DND-41 (cell line): ENCODE measurements around the gene SRSF5.

Experiments used
- ATAC-seq: fragments of 200-7000 bp; cut with Tn5 transposase; 3 replicates; pipeline ENCODE4 v1.9.1; 2021; ENCODE audit warnings: low read depth; ENCODE audit not compliant: insufficient read depth
- DNase-seq: peaks from one replicate; pipeline ENCODE4 v3.0.0-alpha.2; 2020
- H2AFZ ChIP-seq: 2 replicates; pipeline ENCODE4 v1.6.0; 2012; ENCODE audit warnings: low read depth, low read length
- H3K27ac ChIP-seq: 2 replicates; pipeline ENCODE4 v1.5.1; 2012; ENCODE audit warnings: low read length, inconsistent platforms
- H3K27me3 ChIP-seq: fragments of 200-600 bp; sonication (generic); 2 replicates; pipeline ENCODE4 v1.6.0; 2012; ENCODE audit warnings: low read length, mild to moderate bottlenecking, inconsistent platforms; ENCODE audit not compliant: insufficient read depth, poor library complexity
- H3K36me3 ChIP-seq: 2 replicates; pipeline ENCODE4 v1.5.1; 2012; ENCODE audit warnings: low read length, inconsistent platforms; ENCODE audit not compliant: insufficient read depth
- H3K4me1 ChIP-seq: 2 replicates; pipeline ENCODE4 v1.5.1; 2012; ENCODE audit warnings: mild to moderate bottlenecking, low read length; ENCODE audit not compliant: insufficient read depth
- H3K4me2 ChIP-seq: 2 replicates; pipeline ENCODE4 v1.6.0; 2012; ENCODE audit warnings: mild to moderate bottlenecking, moderate library complexity, low read length, inconsistent platforms; ENCODE audit not compliant: insufficient read depth
- H3K4me3 ChIP-seq, 2 experiments: fragments of 200-600 bp in 1 of 2; shearing (Covaris generic) in 1 of 2; 2 replicates each; pipeline ENCODE4 v1.5.1; 2012 to 2016; ENCODE audit warnings: inconsistent platforms in 2 of 2, low read length in 2 of 2, mild to moderate bottlenecking in 2 of 2, low read depth in 1 of 2, moderate library complexity in 1 of 2
- H3K79me2 ChIP-seq: 2 replicates; pipeline ENCODE4 v1.6.0; 2012; ENCODE audit warnings: low read length, inconsistent platforms; ENCODE audit not compliant: insufficient read depth
- H3K9ac ChIP-seq: 2 replicates; pipeline ENCODE4 v1.6.0; 2012; ENCODE audit warnings: low read depth, mild to moderate bottlenecking, inconsistent platforms, low read length, moderate library complexity
- H3K9me3 ChIP-seq: 2 replicates; pipeline ENCODE4 v1.5.1; 2012; ENCODE audit warnings: low read length, moderate library complexity, mild to moderate bottlenecking, inconsistent platforms; ENCODE audit not compliant: insufficient read depth, severe bottlenecking
- H4K20me1 ChIP-seq: 2 replicates; pipeline ENCODE4 v1.6.0; 2012; ENCODE audit warnings: low read length; ENCODE audit not compliant: insufficient read depth
- CTCF ChIP-seq: IDR thresholded peaks from 2 replicates; pipeline ENCODE4 v1.5.1; 2012; ENCODE audit warnings: borderline replicate concordance, low read length, moderate library complexity, mild to moderate bottlenecking; ENCODE audit not compliant: poor library complexity, severe bottlenecking; ENCODE audit errors: extremely low read depth
- EZH2 ChIP-seq: IDR thresholded peaks from 3 replicates; pipeline ENCODE4 v1.6.1; 2012; ENCODE audit warnings: borderline replicate concordance, low read depth, mild to moderate bottlenecking, moderate library complexity, low read length, inconsistent platforms; ENCODE audit not compliant: severe bottlenecking

Gene SRSF5

DNA sequence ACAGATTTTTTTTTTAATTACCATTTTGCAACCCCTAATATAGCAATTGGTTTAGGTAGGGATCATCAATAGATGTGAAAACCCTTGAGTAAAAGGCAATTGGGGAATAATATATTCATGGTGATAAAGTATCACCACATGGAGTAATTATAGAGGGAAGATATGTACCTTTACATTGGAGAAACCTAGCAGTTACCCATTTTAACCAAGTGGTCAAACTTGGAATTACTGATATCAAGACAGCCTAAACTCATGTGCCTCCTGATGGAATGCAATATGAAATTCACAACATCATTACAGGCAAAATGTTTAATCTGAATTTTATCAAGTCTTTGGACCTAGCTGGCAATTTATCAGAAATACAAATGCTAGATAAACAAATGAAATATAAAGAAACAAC is 36.8 kb downstream of the SRSF5 start:
- Histone ChIP-seq H3K36me3 (no peaks in the 10 kb centered on the region), H2AFZ (no peak overlapping the region), H3K4me3 (no peak overlapping the region), H3K27ac (no peak overlapping the region), H3K79me2 (no peaks in the 10 kb centered on the region), H3K4me1 (no peaks in the 10 kb centered on the region), H4K20me1 (no peaks in the 10 kb centered on the region), H3K4me2 (no peak overlapping the region), H3K9ac (no peak overlapping the region), H3K9me3 (no peaks in the 10 kb centered on the region), H3K27me3 (peaks cover 3% of the 10 kb centered on the region)
- DNase-seq (no peak), ATAC-seq (no peak)
- TF ChIP-seq EZH2 = no peak
- TF ChIP-seq CTCF = no peak

GRCh38 chr14:69804902-69805301 is 38.0 kb downstream of the SRSF5 start:
- H3K27ac ChIP-seq = no peak overlapping the region
- H2AFZ ChIP-seq = no peak overlapping the region
- H4K20me1 ChIP-seq = no peaks in the 10 kb centered on the region
- H3K79me2 ChIP-seq = no peaks in the 10 kb centered on the region
- no peaks in the 10 kb centered on the region for H3K4me1 ChIP-seq
- peaks cover 3% of the 10 kb centered on the region for H3K27me3 ChIP-seq
- H3K9ac ChIP-seq = no peak overlapping the region
- H3K4me2 ChIP-seq = no peak overlapping the region
- ATAC-seq = no peak
- no peaks in the 10 kb centered on the region for H3K9me3 ChIP-seq
- DNase-seq = no peak
- no peak for TF ChIP-seq EZH2
- no peak for TF ChIP-seq CTCF
- no peak overlapping the region for H3K4me3 ChIP-seq
- H3K36me3 ChIP-seq = no peaks in the 10 kb centered on the region

- Histone ChIP-seq H3K36me3 (no peaks in the 10 kb centered on the region), H3K4me3 (no peak overlapping the region), H2AFZ (no peak overlapping the region), H4K20me1 (no peaks in the 10 kb centered on the region), H3K4me2 (no peak overlapping the region), H3K79me2 (no peaks in the 10 kb centered on the region), H3K9me3 (no peaks in the 10 kb centered on the region), H3K4me1 (no peaks in the 10 kb centered on the region), H3K27ac (no peak overlapping the region), H3K27me3 (peaks cover under 1% of the 10 kb centered on the region), H3K9ac (no peak overlapping the region)
- no peak for TF ChIP-seq CTCF
- DNase-seq = no peak
- ATAC-seq = no peak
Observed at GRCh38 chr14:69807192-69807591, 40.2 kb downstream of the SRSF5 start.

DNA sequence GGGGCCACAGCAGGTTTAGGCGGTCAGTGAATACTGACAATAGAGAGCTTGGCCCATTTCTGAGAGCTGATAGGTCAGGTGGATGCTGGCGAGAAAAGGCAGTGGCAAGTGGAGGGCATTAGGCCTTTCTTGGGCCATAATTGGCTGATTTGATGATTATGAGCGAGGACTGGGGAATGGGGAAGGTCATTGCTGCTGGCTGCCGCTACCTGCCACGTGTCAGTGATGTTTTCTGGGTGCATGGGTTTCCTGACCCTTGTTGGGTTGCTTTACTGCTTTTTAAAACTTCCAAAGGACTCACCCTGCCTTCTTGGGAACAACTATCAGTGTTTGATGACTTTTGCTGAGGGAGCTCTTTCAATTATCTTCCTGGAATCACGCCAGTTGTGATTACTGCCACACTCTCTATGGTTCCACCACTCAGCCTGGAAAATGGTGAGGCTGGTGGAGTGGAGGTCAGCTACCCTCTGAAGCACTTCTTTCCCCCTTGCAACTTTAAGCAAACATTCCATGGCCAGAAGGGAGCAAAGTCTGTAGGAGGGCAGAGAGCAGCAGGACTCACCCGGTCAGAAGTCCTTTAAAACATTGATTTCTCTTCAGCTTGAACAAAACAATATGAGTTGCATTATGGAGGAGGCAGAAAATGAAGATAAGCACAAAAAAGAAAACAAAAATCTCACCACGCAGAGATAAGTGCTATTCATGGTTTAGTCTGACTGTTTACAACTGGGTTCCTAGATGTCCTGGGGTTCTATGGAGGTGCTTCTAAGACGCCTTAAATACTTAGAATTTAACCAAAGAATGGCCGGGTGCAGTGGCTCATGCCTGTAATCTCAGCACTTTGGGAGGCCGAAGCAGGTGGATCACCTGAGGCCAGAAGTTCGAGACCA is 42.2 kb downstream of the SRSF5 start:
- DNase-seq (no peak), ATAC-seq (no peak)
- Histone ChIP-seq H3K27me3 (peaks cover 7% of the 10 kb centered on the region), H3K4me3 (no peak overlapping the region), H3K79me2 (no peaks in the 10 kb centered on the region), H3K4me2 (no peak overlapping the region), H2AFZ (no peak overlapping the region), H3K27ac (no peak overlapping the region), H4K20me1 (no peaks in the 10 kb centered on the region), H3K4me1 (no peaks in the 10 kb centered on the region), H3K9me3 (no peaks in the 10 kb centered on the region), H3K9ac (no peak overlapping the region), H3K36me3 (no peaks in the 10 kb centered on the region)
- TF ChIP-seq EZH2 (no peak), CTCF (no peak)
